Activated CD4-positive, alpha-beta T cell treated with anti-CD3 and anti-CD28 coated beads, Interleukin-2, amount 10 ng/mL, durations not matched to agents 7 days and 5 days (primary cell): ENCODE data around the gene BPHL. TPM values are rescaled to one million over a fixed set of nuclear protein-coding genes. Genes with fewer than 3 reads are reported as not detected.
A peak's percentile ranks its signal among the peaks of the same experiment; 100 is the strongest.
"Not testable (repeated sequence)": the region's sequence is repeated elsewhere in the genome, so short reads cannot be mapped to it uniquely, and the experiment has no call there.

Experiments
- CTCF ChIA-PET: fragments of 350-600 bp; sonication (Branson Sonifier 250); formaldehyde crosslinking; loops from one replicate; lab custom pipeline; 2021; ENCODE audit warnings: antibody characterized with exemption; lab: Charles Lee
- POLR2A ChIA-PET: fragments of 350-600 bp; sonication (Branson Sonifier 250); formaldehyde crosslinking; loops from one replicate; lab custom pipeline; 2021; ENCODE audit warnings: antibody characterized with exemption; lab: Charles Lee
- DNase-seq: peaks from one replicate; pipeline ENCODE4 v3.0.0-alpha.2; 2020
- H3K27ac Mint-ChIP-seq: one replicate; pipeline ENCODE4 v1.8.0; 2021; ENCODE audit warnings: mild to moderate bottlenecking, moderate library complexity, mixed read lengths
- H3K27me3 Mint-ChIP-seq: one replicate; pipeline ENCODE4 v1.8.0; 2021; ENCODE audit warnings: mixed read lengths
- H3K36me3 Mint-ChIP-seq: one replicate; pipeline ENCODE4 v1.8.0; 2021; ENCODE audit warnings: low read depth, mixed read lengths
- H3K4me1 Mint-ChIP-seq: one replicate; pipeline ENCODE4 v1.8.0; 2021; ENCODE audit warnings: mixed read lengths
- H3K4me3 Mint-ChIP-seq: one replicate; pipeline ENCODE4 v1.8.0; 2021; ENCODE audit warnings: mild to moderate bottlenecking, moderate library complexity, mixed read lengths
- H3K9me3 Mint-ChIP-seq: one replicate; pipeline ENCODE4 v1.8.0; 2021; ENCODE audit warnings: mixed read lengths
- total RNA-seq, 2 experiments: library from RNA; stranded (reverse); gene quantifications; one replicate each; pipeline ENCODE4 v1.2.3, GENCODE V29; 2021

The BPHL gene
- total RNA-seq, 2 experiments from 2014 or later: 8.1 to 8.4 TPM

DNA sequence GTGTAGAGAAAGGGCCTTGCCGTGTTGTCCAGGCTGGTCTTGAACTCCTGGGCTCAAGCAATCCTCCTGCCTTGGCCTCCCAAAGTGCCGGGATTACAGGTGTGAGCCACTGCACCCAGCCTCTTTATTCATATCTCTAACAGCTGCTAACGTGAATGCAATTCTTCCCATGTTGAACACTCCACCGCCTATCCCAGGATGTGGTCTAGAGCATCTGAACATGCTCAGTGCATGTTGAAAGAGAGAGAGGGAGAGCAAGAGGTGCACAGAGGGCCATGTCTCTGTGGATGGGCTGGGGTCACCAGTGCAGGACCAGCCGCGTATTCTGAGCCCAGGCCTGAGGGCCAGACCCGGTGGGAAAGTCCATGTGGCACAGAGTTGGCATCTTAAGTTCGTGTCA lies 26.1 kb downstream of the BPHL start:
- ChIA-PET CTCF (no interaction called here), POLR2A (no interaction called here)
- Mint-ChIP-seq H3K4me3 (no peak overlapping the region), H3K27me3 (no peaks in the 10 kb centered on the region), H3K36me3 (peaks cover 8% of the 10 kb centered on the region), H3K4me1 (peaks cover 8% of the 10 kb centered on the region), H3K27ac (no peak overlapping the region), H3K9me3 (no peaks in the 10 kb centered on the region)
- DNase-seq: no peak

DNA sequence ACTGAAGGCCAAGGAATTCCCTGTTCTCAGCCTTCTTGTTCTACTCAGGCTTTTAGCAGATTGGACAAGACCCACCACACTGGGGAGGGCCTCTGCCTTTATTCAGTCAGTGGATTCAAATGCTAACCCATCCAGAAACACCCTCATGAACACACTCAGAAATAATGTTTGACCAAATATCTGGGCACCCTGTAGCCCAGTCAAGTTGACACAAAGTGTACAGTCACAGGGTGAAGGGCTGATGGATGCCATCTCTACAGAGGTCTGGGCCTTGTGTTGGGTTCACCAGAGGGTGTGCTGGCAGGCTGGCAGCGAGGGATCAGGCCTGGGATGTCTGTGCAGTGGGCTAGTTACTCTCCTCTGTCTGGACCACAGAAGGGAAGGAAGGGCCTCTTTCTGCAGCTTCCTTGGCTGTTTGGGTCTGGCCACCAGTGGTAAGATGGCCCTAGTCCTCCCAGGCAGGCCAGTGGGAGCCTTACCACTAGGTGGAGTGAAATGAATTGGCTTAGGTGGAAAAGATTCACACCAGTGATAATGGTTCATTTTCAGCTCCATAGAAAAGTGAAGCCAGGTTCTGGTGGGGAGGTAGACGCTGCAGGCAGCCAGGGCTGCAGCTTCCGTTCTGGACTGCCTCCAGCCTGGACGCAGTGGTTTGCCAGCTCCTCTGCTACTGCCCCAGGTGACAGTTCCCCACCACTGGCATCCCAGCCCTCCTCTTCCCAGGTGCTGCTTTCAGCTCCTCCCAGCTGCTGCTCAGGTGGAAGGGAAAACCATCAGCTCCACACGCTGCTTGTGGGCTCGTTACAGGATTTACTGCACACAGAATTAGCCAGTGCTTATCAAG lies 29.6 kb downstream of the BPHL start:
- H3K27ac Mint-ChIP-seq: no peak overlapping the region
- DNase-seq: no peak
- H3K4me3 Mint-ChIP-seq: no peak overlapping the region
- no peaks in the 10 kb centered on the region for H3K27me3 Mint-ChIP-seq
- peaks cover 6% of the 10 kb centered on the region for H3K36me3 Mint-ChIP-seq
- no peaks in the 10 kb centered on the region for H3K9me3 Mint-ChIP-seq
- ChIA-PET CTCF (interaction anchor here (1.0 to 1.4 kb wide), 2 partner anchors 9 to 67 kb away, joined by 3 read pairs; partner anchors contain the start of gene TUBB2A), POLR2A (no interaction called here)
- H3K4me1 Mint-ChIP-seq: peaks cover 8% of the 10 kb centered on the region

DNA sequence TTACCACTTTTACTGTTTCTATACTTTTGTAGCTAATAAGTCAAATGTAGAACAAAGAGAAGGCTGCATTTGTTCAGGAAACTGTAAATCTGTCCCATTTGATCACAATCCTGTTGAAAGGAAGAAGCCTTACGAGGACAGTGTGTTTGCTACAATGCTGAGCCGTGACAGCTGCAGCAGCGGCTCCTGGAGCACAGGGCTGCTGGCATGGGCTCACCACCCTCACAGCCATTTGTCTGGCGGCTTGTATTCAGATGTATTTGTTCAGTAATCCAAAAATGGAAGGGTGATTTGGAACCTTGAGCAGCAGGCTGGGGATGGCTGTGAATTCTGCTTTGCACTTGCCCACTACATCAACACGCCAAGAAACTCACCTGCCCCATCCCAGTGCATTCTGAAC lies 33.2 kb downstream of the BPHL start:
- ChIA-PET CTCF (no interaction called here), POLR2A (no interaction called here)
- Mint-ChIP-seq H3K4me3 (no peak overlapping the region), H3K9me3 (no peaks in the 10 kb centered on the region), H3K27ac (no peak overlapping the region), H3K27me3 (peaks cover 10% of the 10 kb centered on the region), H3K36me3 (peaks cover 4% of the 10 kb centered on the region), H3K4me1 (peaks cover 6% of the 10 kb centered on the region)
- no peak for DNase-seq

DNA sequence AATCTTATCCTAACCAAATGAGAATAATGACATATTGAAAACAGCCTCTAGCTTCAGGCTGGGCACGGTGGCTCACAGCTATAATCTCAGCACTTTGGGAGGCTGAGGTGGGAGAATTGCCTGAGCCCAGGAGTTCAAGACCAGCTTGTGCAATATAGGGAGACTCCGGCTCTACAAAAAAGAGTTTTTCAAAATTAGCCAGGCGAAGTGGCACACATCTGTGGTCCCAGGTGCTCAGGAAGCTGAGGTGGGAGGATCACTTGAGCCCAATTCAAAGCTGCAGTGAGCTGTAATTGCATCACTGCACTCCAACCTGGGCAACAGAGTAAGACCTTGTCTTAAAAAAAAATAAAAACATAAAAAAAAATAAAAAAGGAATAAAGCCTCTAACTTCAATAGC lies 34.2 kb downstream of the BPHL start:
- no peak for DNase-seq
- Mint-ChIP-seq H3K27me3 (peaks cover 13% of the 10 kb centered on the region), H3K4me3 (no peak overlapping the region), H3K9me3 (no peaks in the 10 kb centered on the region), H3K27ac (no peak overlapping the region), H3K4me1 (peaks cover 9% of the 10 kb centered on the region), H3K36me3 (peaks cover under 1% of the 10 kb centered on the region)
- ChIA-PET POLR2A (no interaction called here), CTCF (interaction anchor here (1.1 kb wide), 1 partner anchor 10 kb away, joined by 3 read pairs; no protein-coding TSS in a partner anchor)

DNA sequence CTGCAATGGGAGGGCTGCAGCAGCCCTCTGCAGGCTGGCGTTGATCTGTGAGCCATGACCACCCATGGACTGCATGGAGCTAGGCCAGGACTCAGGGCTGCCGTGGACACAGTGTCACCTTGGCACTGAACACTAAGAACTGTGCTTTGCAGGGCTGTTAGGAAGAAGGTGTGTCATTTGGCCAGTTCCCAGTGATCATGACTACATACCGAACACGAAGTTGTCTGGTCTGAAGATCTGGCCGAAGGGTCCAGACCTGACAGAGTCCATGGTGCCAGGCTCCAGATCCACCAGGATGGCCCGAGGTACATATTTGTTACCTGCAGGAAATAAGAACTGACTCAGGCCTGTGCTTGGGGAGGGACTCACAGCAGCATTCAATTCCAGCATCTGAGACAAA lies 36.9 kb downstream of the BPHL start:
- H3K27me3 Mint-ChIP-seq: peaks cover 24% of the 10 kb centered on the region
- H3K4me1 Mint-ChIP-seq: peaks cover 21% of the 10 kb centered on the region
- DNase-seq, H3K27ac Mint-ChIP-seq, H3K4me3 Mint-ChIP-seq, H3K9me3 Mint-ChIP-seq, POLR2A ChIA-PET, H3K36me3 Mint-ChIP-seq: not testable (repeated sequence)
- CTCF ChIA-PET: interaction anchor here (2.0 kb wide), 1 partner anchor 25 kb away, joined by 4 read pairs; no protein-coding TSS in a partner anchor

DNA sequence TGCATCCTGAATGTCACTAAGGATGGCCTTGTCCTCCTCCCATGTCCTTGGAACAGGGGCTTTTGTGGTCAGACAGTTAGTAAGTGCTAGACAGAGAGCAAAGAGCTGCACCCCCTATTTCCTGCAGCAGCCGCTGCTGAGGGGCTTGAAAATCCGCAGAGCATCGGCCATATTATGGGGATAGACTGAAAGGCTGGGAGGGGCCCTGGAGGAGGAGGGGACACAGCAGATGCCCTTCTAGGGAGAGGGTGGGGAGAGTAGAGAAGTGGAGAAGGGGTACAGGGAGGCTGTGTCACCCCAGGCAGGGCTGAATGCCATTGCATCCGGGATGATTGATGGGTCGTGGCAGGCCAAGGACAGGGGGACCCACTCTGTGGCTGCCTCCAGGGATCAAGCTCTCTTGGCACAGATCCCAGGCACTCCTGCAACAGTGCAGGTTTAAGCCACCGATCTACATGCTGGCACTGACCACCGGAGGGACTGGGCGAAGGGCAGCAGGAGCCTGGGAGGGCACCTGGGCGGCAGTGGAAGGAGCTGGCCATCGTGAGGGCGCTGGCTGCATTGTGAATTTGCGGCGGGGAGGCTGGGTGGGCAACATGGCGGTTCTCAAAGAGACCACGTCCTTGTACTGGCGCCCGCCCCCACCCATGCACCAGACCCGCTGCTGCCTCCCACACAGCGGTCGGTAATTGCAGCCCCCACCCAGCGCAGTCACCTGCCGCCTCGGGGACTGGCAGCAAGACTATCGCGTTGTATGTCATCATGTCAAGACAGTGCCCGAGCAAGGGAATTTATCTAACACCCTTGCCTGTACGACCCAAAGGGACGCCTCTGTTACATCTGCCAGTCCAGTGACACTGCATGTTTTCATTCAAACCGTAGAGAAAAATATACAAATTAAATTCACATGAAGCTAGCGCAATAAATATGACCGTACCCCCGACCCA lies 37.9 kb downstream of the BPHL start:
- peak overlapping the region; percentile 80 for H3K4me3 Mint-ChIP-seq
- H3K27ac Mint-ChIP-seq: peak overlapping the region; percentile 84
- H3K9me3 Mint-ChIP-seq, H3K36me3 Mint-ChIP-seq, POLR2A ChIA-PET, DNase-seq: not testable (repeated sequence)
- peaks cover 26% of the 10 kb centered on the region for H3K4me1 Mint-ChIP-seq
- CTCF ChIA-PET: interaction anchor here (0.6 to 2.0 kb wide), 8 partner anchors 8 to 95 kb away, joined by 3 to 5 read pairs (median 4); no protein-coding TSS in a partner anchor
- peaks cover 29% of the 10 kb centered on the region for H3K27me3 Mint-ChIP-seq

DNA sequence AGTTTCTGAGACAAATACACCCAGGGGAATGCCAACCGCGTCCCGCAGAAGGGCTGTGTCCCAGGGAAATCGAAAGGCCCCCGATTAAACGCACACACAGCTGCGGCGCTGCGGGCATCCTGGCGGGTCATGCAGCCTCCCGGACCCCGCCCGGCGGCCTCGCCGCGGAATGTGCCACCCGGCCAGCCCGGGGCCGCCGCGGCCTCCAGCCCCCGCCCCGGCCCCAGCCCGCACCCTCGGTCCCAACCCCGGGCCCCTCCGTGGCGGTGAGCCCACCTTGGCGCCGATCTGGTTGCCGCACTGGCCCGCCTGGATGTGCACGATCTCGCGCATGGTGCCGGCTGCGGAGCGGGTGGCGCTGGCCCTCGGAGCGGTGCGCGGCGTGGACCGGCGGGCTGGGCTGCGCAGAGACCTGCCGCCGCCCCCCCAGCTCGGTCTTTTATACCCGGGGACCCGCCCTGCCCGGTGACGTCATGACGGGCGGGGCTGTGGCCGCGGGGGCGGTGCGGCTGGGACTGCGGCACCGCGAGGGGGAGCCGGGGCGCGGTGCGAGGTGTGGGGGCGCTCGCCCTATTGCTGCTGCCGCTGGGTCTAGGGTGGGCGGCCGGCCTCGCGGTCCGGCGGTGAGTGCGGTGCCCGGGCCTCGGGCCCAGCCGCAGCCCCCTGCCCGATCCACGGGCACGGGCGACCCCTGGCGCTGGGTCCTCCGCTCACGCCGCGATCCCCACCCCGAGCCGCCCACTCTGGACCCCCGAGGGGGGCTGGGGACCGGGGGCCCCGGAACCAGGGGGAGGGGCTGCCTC lies 38.8 kb downstream of the BPHL start, which contains the start of gene TUBB2A:
Gene TUBB2A (minus strand): TSS at position 414 of the 803 bp plus-strand sequence. CDS start 81 bp downstream, at position 333.
- ChIA-PET CTCF (interaction anchor here (0.6 to 2.0 kb wide), 9 partner anchors 9 to 94 kb away, joined by 3 to 5 read pairs (median 4); no protein-coding TSS in a partner anchor), POLR2A (no interaction called here)
- Mint-ChIP-seq H3K4me1 (peaks cover 26% of the 10 kb centered on the region), H3K4me3 (peak within 1 kb of the TSS; percentile 80), H3K27ac (peak within 1 kb of the TSS; percentile 84), H3K36me3 (peaks cover 3% of the 10 kb centered on the region), H3K9me3 (peaks cover 3% of the 10 kb centered on the region), H3K27me3 (peaks cover 35% of the 10 kb centered on the region)
- DNase-seq: peak; percentile 77

DNA sequence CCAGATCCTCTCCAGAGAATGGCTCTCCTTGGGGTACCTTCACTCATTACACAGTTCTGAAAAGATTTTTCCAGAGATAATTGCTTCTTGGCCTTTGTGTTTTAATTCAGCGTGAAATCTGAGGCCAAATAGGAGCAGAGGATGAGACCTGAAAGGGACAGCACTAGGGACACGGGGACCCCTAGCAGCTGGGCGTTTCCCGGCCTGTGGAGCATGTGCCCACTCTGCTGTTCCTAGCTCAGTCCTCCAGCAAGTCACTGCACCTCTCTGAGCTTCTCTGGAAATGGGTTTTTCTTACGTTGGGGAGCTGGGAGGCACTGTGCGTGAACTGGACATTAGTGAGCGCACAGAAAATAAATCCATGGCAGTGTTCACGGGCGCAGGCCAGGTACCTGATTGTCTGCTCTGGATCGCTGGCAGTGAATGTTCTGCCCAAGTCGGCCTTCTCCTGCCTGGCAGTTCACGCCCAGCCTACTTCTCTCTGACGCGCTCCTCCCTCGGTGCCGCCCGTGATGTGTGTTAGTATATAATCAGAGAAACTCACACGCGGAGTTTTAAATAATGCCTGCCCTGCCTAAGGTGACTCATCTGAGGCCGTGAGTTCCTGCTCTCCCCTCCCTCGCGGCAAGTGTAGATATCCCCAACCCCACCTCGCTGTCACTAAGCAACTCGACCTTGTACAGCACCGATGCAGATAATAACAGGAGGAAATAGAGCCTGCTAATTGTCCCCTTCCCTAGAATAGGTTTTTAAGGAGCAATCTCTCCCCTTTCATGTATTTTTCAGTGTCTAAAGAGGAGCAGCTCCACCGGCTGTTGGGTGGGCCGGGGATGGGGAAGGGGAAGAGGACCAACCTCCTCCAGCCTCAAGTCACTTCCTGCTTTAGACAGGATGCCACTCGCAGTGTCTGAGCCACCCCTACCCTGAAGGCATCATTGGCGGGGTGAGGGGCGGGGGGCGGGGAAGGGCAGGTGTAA lies 41.6 kb downstream of the BPHL start:
- peaks cover 3% of the 10 kb centered on the region for H3K36me3 Mint-ChIP-seq
- H3K9me3 Mint-ChIP-seq: peaks cover 3% of the 10 kb centered on the region
- POLR2A ChIA-PET: no interaction called here
- peak overlapping the region; percentile 59 for H3K27ac Mint-ChIP-seq
- peaks cover 45% of the 10 kb centered on the region for H3K27me3 Mint-ChIP-seq
- DNase-seq: peak; percentile 37
- no peak overlapping the region for H3K4me3 Mint-ChIP-seq
- H3K4me1 Mint-ChIP-seq: peaks cover 33% of the 10 kb centered on the region
- CTCF ChIA-PET: interaction anchor here (0.7 kb wide), 1 partner anchor 50 kb away, joined by 6 read pairs; no protein-coding TSS in a partner anchor

DNA sequence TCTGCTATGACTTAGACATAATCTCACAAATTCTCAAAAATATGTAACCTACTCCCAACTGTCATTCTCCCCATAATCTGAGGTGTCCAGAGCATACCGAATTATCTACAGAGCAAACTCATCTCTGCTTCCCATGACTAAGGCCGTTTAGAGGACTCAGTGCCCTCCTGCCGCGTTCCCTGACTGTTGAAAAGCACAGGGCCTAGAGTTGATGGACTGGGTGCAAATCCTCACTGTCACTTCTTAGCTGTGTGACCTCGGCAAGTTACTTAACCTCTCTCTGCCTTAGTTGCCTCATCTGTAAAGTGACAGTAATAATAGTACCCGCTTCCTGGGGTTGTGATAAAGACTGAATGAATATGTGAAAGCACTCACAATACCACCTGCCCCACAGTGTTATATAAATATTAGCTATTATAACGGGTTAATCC lies 43.6 kb downstream of the BPHL start:
- H3K36me3 Mint-ChIP-seq: peaks cover 3% of the 10 kb centered on the region
- peaks cover 24% of the 10 kb centered on the region for H3K4me1 Mint-ChIP-seq
- H3K27ac Mint-ChIP-seq: no peak overlapping the region
- ChIA-PET POLR2A (no interaction called here), CTCF (interaction anchor here (0.9 to 1.2 kb wide), 2 partner anchors 9 kb away, joined by 3 read pairs; no protein-coding TSS in a partner anchor)
- peak overlapping the region; percentile 11 for H3K4me3 Mint-ChIP-seq
- DNase-seq: no peak
- peaks cover 3% of the 10 kb centered on the region for H3K9me3 Mint-ChIP-seq
- peaks cover 40% of the 10 kb centered on the region for H3K27me3 Mint-ChIP-seq

DNA sequence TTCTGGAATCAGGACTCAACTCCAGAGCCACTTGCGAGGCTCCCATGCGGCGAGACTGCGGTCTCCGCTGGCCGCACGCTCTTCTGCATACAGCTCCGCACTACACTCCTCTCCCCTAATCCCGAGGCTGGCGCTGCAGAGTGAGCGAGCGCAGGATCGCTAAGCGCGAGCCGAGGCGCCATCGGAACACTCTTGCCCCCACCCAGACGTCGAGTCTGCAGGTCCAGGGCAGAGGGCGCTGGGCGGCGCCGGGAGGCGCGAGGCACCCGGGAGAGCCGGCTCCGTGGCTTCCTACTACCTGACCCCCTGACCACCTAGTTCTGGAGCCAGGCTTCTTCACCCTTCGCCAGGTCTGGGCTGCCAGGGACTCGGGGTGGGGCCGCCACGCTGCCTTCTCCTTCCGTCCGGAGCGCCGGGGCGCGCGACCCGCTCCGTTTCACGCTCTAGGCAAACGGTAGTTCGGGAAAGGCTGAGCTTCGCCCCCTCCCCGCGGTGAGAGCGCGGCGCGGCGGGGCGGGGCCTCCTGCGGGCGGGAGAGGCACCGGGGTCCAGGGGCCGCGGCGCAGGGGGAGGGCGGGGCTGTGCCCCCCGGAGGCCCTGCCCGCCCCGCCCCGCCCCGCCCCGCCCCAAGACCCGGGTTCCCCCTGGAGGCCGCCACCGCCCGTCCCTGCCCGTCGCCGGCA lies 44.2 kb downstream of the BPHL start:
- H3K27me3 Mint-ChIP-seq: peaks cover 40% of the 10 kb centered on the region
- peak overlapping the region; percentile 62 for H3K4me3 Mint-ChIP-seq
- DNase-seq: peak; percentile 42
- H3K4me1 Mint-ChIP-seq: peaks cover 24% of the 10 kb centered on the region
- peaks cover 3% of the 10 kb centered on the region for H3K9me3 Mint-ChIP-seq
- ChIA-PET POLR2A (no interaction called here), CTCF (interaction anchor here (0.6 to 1.4 kb wide), 6 partner anchors 9 to 352 kb away, joined by 3 to 4 read pairs (median 3); no protein-coding TSS in a partner anchor)
- peaks cover 3% of the 10 kb centered on the region for H3K36me3 Mint-ChIP-seq
- no peak overlapping the region for H3K27ac Mint-ChIP-seq
